Endodermal cell (in vitro differentiated cells): ENCODE measurements around the gene WDTC1. TPM values are rescaled to one million over a fixed set of nuclear protein-coding genes. Genes with fewer than 3 reads are reported as not detected.

Experiments
- DNase-seq: peaks from one replicate; pipeline ENCODE4 v3.0.0-alpha.2; 2017
- H3K27ac ChIP-seq: 2 replicates; pipeline ENCODE4 v1.5.1; 2013; ENCODE audit warnings: mild to moderate bottlenecking, low read depth, low read length, moderate library complexity
- H3K27me3 ChIP-seq: 2 replicates; pipeline ENCODE4 v1.6.1; 2013; ENCODE audit warnings: mild to moderate bottlenecking, low read length, moderate library complexity; ENCODE audit not compliant: insufficient read depth, control insufficient read depth, poor library complexity, severe bottlenecking
- H3K36me3 ChIP-seq: 2 replicates; pipeline ENCODE4 v1.7.0; 2013; ENCODE audit warnings: mild to moderate bottlenecking, low read length, moderate library complexity; ENCODE audit not compliant: control insufficient read depth, insufficient read depth
- H3K4me1 ChIP-seq: one replicate; pipeline ENCODE4 v1.7.0; 2013; ENCODE audit warnings: low read length; ENCODE audit not compliant: control insufficient read depth, insufficient read depth
- H3K4me3 ChIP-seq: 2 replicates; pipeline ENCODE4 v1.5.1; 2013; ENCODE audit warnings: mild to moderate bottlenecking, low read length, moderate library complexity
- H3K9ac ChIP-seq: 2 replicates; pipeline ENCODE4 v1.6.1; 2013; ENCODE audit warnings: mild to moderate bottlenecking, low read length, moderate library complexity; ENCODE audit not compliant: poor library complexity, severe bottlenecking; ENCODE audit errors: extremely low read depth
- H3K9me3 ChIP-seq: 2 replicates; pipeline ENCODE4 v1.6.1; 2013; ENCODE audit warnings: mild to moderate bottlenecking, low read length, moderate library complexity; ENCODE audit not compliant: control insufficient read depth
- H3K27ac Mint-ChIP-seq: 2 replicates; pipeline ENCODE4 v1.8.0; 2020; ENCODE audit warnings: mixed read lengths
- H3K27me3 Mint-ChIP-seq: 2 replicates; pipeline ENCODE4 v1.8.0; 2021; ENCODE audit warnings: mild to moderate bottlenecking, mixed read lengths; ENCODE audit not compliant: insufficient read depth
- H3K36me3 Mint-ChIP-seq: 2 replicates; pipeline ENCODE4 v1.8.0; 2020; ENCODE audit warnings: low read depth, mixed read lengths
- H3K4me1 Mint-ChIP-seq: 2 replicates; pipeline ENCODE4 v1.8.0; 2020; ENCODE audit warnings: mixed read lengths
- H3K4me3 Mint-ChIP-seq: 2 replicates; pipeline ENCODE4 v1.8.0; 2020; ENCODE audit warnings: mild to moderate bottlenecking, moderate library complexity, mixed read lengths
- H3K9me3 Mint-ChIP-seq: 2 replicates; pipeline ENCODE4 v1.8.0; 2020; ENCODE audit warnings: mild to moderate bottlenecking, mixed read lengths
- WGBS, 2 experiments: methylation state at CpG; one replicate each; pipeline versions ENCODE4 v1.1.5 to v1.1.7; 2013; ENCODE audit warnings: missing lambda C conversion rate in 2 of 2, mixed read lengths in 1 of 2; ENCODE audit not compliant: insufficient coverage in 1 of 2, insufficient read length in 1 of 2; 5-methylcytosine and 5-hydroxymethylcytosine counted together
- total RNA-seq, 2 donors: library from RNA; stranded (reverse); fragmentation: NEBNext Ultra II Directional in 1 of 2; extraction: Animal tissue kit (Norgen Biotek cat#: 25700) in 1 of 2; gene quantifications; 2 replicates in 1 of 2; 3 replicates in 1 of 2; pipeline ENCODE4 v1.2.1, GENCODE V29; 2021
- TF ChIP-seq, protein P1 (sequence below): fragments of 200-600 bp; sonication (generic); conservative IDR thresholded peaks from 2 replicates; pipeline ENCODE4 v1.5.0; 2021; ENCODE audit warnings: antibody characterized with exemption, mild to moderate bottlenecking

WDTC1 gene
- total RNA-seq, 2 donors from 2014 or later: 34.7 to 41.9 TPM

DNA sequence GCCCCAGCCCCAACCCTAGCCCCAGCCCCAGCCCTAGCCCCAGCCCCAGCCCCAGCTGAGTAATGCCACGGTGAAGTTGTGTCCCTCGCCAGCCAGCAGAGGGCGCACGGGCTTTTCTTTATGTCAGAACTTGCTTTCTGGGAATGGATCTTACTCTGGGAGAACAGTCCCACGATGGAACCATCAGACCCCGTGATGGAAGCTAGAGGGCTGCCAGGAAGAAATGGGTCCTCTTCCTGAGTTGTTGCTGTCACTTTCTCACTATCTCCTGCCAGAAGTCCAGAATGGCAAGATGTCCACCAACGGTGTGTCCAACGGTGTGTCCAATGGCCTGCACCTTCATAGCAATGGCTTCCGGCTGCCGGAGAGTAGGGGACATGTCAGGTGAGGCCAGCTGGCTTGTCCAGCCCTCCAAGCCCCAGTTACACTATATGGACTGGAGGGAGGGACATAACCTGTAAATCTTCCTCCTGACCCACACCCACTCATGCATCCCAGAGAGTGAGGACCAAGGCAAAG lies 62.4 kb downstream of the WDTC1 start:
- Mint-ChIP-seq H3K27ac (no peak overlapping the region), H3K9me3 (no peaks in the 10 kb centered on the region)
- 47 to 67% methylated on average over 5 to 10 of the region's 10 CpGs for WGBS, 2 experiments

GRCh38 chr1:27297903-27298302 lies 63.5 kb downstream of the WDTC1 start:
- Mint-ChIP-seq H3K9me3 (no peaks in the 10 kb centered on the region), H3K27ac (no peak overlapping the region), H3K4me1 (peaks cover 29% of the 10 kb centered on the region), H3K4me3 (no peak overlapping the region), H3K27me3 (no peaks in the 10 kb centered on the region), H3K36me3 (peaks cover 32% of the 10 kb centered on the region)
- Histone ChIP-seq H3K4me1 (peaks cover 21% of the 10 kb centered on the region), H3K27ac (no peak overlapping the region), H3K9me3 (no peaks in the 10 kb centered on the region), H3K36me3 (peaks cover 18% of the 10 kb centered on the region), H3K9ac (no peak overlapping the region), H3K4me3 (no peak overlapping the region), H3K27me3 (no peaks in the 10 kb centered on the region)
- 90 to 93% methylated on average over 2 to 3 of the region's 3 CpGs for WGBS, 2 experiments
- DNase-seq: peak; percentile 35
- TF ChIP-seq, protein P1, sequence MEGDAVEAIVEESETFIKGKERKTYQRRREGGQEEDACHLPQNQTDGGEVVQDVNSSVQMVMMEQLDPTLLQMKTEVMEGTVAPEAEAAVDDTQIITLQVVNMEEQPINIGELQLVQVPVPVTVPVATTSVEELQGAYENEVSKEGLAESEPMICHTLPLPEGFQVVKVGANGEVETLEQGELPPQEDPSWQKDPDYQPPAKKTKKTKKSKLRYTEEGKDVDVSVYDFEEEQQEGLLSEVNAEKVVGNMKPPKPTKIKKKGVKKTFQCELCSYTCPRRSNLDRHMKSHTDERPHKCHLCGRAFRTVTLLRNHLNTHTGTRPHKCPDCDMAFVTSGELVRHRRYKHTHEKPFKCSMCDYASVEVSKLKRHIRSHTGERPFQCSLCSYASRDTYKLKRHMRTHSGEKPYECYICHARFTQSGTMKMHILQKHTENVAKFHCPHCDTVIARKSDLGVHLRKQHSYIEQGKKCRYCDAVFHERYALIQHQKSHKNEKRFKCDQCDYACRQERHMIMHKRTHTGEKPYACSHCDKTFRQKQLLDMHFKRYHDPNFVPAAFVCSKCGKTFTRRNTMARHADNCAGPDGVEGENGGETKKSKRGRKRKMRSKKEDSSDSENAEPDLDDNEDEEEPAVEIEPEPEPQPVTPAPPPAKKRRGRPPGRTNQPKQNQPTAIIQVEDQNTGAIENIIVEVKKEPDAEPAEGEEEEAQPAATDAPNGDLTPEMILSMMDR: no peak

More for the DNA sequence above, 62.4 kb downstream of the WDTC1 start:
- Histone ChIP-seq H3K27me3 (no peaks in the 10 kb centered on the region), H3K36me3 (peaks cover 18% of the 10 kb centered on the region), H3K9ac (no peak overlapping the region), H3K9me3 (no peaks in the 10 kb centered on the region), H3K4me3 (no peak overlapping the region), H3K4me1 (peaks cover 21% of the 10 kb centered on the region), H3K27ac (no peak overlapping the region)
- no peaks in the 10 kb centered on the region for H3K27me3 Mint-ChIP-seq
- peaks cover 29% of the 10 kb centered on the region for H3K4me1 Mint-ChIP-seq
- TF ChIP-seq, protein P1: peak; percentile 76
- DNase-seq: peak; percentile 94
- peaks cover 33% of the 10 kb centered on the region for H3K36me3 Mint-ChIP-seq
- no peak overlapping the region for H3K4me3 Mint-ChIP-seq

DNA sequence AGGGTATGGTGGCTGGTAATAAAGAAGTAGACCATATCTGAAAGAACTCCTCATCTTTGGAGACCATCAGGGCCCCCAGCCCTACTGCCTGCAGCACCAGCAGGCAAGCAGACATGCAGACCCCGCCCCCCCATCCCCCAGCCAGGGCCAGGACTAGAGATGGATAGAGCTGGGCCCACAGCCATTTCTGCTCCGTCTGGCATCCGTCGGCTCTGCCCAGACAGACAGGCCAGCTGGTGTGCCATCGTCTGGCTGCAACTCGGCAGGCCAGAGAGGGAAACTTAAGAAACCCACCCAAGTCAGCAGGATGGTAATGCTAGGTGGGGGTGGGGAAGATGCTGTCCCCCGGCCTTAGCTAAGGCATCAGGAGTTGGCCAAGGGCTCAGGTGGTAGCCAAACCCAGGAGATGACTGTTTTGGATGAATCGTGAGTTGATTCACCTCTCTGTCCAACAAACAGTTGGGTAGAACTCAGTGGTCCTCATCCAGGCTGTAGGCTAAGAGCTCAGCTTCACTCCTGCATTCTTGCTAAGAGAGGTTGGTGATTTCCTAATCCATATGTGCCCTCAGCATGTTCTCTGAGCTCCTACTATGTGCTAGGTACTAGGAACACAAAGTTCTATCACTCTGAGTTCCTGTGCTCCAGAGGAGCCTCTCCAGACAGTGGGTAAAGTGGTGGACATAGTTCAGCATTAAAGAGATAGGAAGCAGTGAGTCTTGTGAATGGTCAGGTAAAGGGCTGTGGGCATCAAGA lies 64.4 kb downstream of the WDTC1 start:
- 88 to 90% methylated on average over 5 to 8 of the region's 8 CpGs for WGBS, 2 experiments
- H3K36me3 Mint-ChIP-seq: peaks cover 31% of the 10 kb centered on the region
- TF ChIP-seq, protein P1: no peak
- Histone ChIP-seq H3K4me1 (peaks cover 21% of the 10 kb centered on the region), H3K27ac (peak overlapping the region; percentile 94), H3K9me3 (no peaks in the 10 kb centered on the region), H3K36me3 (peaks cover 18% of the 10 kb centered on the region), H3K9ac (peak overlapping the region; percentile 1), H3K4me3 (peak overlapping the region; percentile 21), H3K27me3 (no peaks in the 10 kb centered on the region)
- peak overlapping the region; percentile 93 for H3K27ac Mint-ChIP-seq
- H3K4me3 Mint-ChIP-seq: peak overlapping the region; percentile 21
- peaks cover 29% of the 10 kb centered on the region for H3K4me1 Mint-ChIP-seq
- no peaks in the 10 kb centered on the region for H3K27me3 Mint-ChIP-seq
- peak; percentile 41 for DNase-seq
- no peaks in the 10 kb centered on the region for H3K9me3 Mint-ChIP-seq
